HG03571 (cell line): Measurements from ENCODE around the gene SLC19A1.

ENCODE experiments used
- ATAC-seq: cut with Tn5 transposase; IDR thresholded peaks from one replicate; pipeline ENCODE4 v1.9.1; 2021; ENCODE audit not compliant: unreplicated experiment

SLC19A1 gene

GRCh38 chr21:45542242-45542666 is at the start of gene SLC19A1:
Gene SLC19A1 (minus strand): TSS chr21:45542440. CDS start chr21:45537959, 4,481 bp downstream.
- ATAC-seq: peak; percentile 56

DNA sequence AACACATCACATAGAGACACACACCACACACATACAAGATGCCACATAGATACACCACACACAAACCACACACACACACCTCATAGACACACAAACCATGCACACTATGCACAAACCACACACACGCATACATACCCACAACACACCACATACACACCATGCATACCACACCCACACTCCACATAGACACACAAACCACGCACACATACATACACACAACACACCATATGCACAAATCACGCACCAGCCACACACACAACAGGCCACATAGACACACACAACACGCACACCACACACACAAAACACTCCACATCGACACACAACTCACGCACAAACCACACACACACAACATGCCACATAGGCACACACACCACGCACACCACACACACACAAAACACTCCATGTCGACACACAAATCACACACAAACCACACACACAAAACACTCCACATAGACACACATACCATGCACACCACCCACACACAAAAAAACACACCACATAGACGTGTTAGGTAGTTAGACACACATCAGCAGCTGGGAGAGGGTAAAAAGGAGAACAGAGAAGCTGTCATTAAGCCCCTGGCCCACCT is 49.5 kb upstream of the SLC19A1 start:
- ATAC-seq: no peak

- ATAC-seq: no peak
Measured at GRCh38 chr21:45590726-45591618, 48.7 kb upstream of the SLC19A1 start.

GRCh38 chr21:45590246-45590725 is 48.0 kb upstream of the SLC19A1 start:
- ATAC-seq: no peak

DNA sequence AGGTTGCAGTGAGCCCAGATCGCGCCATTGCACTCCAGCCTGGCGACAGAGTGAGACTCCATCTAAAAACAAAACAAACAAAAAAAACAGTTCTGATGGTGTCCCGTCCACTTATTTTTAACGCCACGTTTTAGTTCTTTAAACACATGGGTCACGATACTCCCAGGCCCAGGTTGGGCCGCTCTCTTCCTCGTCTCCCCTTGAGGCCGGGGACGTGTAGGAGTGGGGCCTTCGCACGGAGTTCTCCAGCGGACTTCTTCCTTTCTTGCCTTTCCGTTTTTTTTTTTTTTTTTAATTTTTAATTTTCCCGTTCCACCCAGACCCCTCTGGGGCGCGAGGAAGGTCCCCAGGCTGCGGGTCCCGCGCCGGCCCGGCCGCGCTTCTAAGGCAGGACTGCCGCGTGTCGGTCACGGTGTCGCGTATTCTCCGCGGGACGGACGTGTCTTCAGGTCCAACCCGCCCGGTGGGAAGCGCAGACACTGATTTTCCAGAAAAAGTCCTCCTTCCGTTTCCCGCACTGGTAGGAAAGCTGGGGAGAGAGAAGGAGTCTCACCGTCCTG is 47.5 kb upstream of the SLC19A1 start:
- ATAC-seq: no peak

- no peak for ATAC-seq
Measured at GRCh38 chr21:45588871-45589491, 46.7 kb upstream of the SLC19A1 start.

DNA sequence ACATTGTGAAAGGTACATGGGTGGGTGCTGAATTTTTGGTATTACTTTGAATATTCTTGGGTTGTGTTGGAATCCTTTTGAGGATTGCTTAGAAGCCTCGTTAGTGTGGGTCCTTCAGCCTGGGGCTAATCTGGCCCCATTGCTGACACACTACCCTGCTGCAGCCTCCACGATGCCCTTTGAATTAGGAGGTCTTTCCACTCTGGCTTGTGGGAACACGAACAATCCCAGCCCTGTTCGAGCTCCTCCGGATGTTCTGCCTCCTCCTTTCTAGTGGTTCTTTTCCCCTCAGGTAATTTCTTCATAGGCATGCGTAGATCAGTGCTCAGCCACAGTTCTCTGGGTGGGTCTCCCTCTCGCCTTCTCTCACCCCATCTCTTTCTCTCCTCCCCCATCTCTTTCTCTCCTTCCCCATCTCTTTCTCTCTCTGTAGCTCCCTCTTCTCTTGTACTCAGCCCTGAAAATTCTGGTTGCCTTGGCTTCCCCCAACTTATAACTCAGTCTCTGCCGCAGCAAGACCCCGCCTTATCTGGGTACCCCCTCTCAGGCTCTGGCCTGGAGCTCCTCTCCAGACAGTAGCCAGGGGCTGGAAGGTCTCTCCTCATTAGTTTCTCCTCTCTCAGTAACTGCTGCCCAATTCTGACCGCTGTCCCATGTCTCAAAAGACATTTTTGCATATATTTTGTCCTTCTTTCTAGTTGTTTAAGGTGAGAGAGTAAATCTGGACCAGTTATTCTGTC is 46.0 kb upstream of the SLC19A1 start:
- ATAC-seq: no peak

- ATAC-seq: no peak
Measured at GRCh38 chr21:45586289-45586858, 44.1 kb upstream of the SLC19A1 start.

DNA sequence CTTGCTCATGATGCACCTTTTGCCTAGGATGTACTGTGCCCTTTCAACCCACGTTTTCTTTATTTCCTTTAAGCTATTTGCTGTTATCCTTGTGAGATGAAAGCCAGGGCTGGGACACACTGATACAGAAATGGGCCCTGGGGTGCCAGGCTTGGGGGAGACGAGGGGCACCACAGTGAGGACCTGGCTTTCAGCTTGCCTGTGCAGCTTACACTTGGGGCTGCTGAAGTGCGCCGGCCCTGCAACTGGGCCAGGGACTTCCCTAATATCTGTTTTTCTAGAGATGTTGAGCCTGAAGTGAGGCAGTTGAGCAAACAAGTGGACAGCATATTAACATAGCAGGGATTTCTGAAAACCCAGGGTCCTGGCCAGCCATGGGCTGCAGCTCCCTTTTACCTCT is 42.5 kb upstream of the SLC19A1 start:
- ATAC-seq: no peak

GRCh38 chr21:45583831-45584509 is 41.7 kb upstream of the SLC19A1 start:
- no peak for ATAC-seq

- ATAC-seq: no peak
Measured at GRCh38 chr21:45582128-45582527, 39.9 kb upstream of the SLC19A1 start.

DNA sequence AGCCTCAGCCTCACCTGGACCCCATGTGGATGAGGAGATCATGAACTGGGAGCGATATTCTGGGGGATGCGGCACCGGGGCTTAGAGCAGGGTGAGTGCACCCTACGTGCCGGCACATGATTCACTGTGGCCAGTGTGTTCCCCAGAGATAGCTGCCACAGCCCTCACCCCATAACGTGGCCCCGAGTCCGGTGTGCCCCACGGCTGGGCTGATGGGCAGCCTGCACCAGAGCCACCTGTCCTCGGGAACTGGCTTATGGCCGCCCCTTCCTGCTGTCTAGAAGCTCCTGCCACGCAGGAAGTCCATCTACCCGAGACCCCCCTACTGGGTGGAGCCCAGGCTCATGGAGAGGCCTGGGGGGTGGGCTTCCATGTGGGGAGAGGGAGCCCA is 39.1 kb upstream of the SLC19A1 start:
- no peak for ATAC-seq

DNA sequence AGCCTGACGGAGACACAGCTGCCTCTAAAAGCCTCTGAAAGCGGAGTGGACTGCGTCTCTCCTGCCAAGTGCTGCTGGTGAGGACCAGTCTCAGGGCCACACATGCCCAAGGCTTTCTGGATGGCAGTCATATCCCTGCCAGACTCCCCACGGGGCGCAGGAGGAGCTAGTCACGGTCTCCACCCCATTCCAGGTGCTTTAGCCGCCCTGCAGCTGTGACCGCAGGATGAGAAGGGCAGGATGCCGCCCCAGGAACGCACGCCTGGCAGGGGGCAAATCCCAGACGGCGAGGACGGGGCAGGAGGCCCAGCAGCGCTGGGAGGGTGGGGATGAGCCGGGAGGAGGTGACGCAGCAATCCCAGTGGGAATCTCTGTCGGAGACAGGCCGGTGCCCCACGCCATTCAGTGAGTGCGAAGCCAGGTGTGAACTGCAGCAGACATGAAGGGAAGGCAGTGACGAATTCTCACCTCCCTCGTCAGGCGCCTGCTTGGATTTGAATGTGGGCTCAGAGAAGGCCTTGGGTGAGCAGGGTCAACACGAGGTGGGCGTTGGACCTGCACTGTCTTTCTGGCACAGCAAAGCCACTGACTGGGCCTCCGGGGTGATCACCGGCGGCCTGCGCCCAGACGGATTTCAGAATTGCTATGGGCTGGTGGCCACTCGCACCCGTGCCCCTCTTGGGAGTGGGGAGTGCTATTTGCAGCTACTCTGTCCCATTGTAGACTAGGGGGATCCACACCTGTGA is 38.5 kb upstream of the SLC19A1 start:
- ATAC-seq: no peak

GRCh38 chr21:45580181-45580575 is 37.9 kb upstream of the SLC19A1 start:
- ATAC-seq: no peak

GRCh38 chr21:45579383-45580180 is 37.3 kb upstream of the SLC19A1 start:
- ATAC-seq: no peak

GRCh38 chr21:45578811-45579381 is 36.7 kb upstream of the SLC19A1 start:
- ATAC-seq: no peak

GRCh38 chr21:45578176-45578801 is 36.0 kb upstream of the SLC19A1 start:
- no peak for ATAC-seq

- ATAC-seq: no peak
Measured at GRCh38 chr21:45577801-45578175, 35.5 kb upstream of the SLC19A1 start.
